Skin of body (tissue), 2 donors: Measurements from ENCODE around the gene SLC22A23. TPM values are rescaled to one million over a fixed set of nuclear protein-coding genes. Genes with fewer than 3 reads are reported as not detected.

Source experiments
- DNase-seq: peaks from one replicate; lab custom pipeline; 2025; lab: John Stamatoyannopoulos, UW
- total RNA-seq: library from RNA; depleted of rRNA; stranded (reverse); fragments of >200 nt; gene quantifications from one replicate; pipeline ENCODE4 v1.2.3, GENCODE V29; 2014

The SLC22A23 gene
- total RNA-seq, 1 donor from 2014 or later, result 11.8 TPM

GRCh38 chr6:3356056-3356823 is 100.6 kb downstream of the SLC22A23 start:
- peak; percentile 67 for DNase-seq

GRCh38 chr6:3355358-3356055 is 101.3 kb downstream of the SLC22A23 start:
- DNase-seq, result peak; percentile 65

GRCh38 chr6:3355011-3355357 is 101.9 kb downstream of the SLC22A23 start:
- no peak for DNase-seq

GRCh38 chr6:3353939-3354338 is 102.9 kb downstream of the SLC22A23 start:
- DNase-seq, result no peak

GRCh38 chr6:3353213-3353903 is 103.5 kb downstream of the SLC22A23 start:
- DNase-seq, result no peak

GRCh38 chr6:3352678-3353077 is 104.2 kb downstream of the SLC22A23 start:
- no peak for DNase-seq

GRCh38 chr6:3351829-3352524 is 104.9 kb downstream of the SLC22A23 start:
- no peak for DNase-seq

GRCh38 chr6:3351105-3351676 is 105.7 kb downstream of the SLC22A23 start:
- DNase-seq, result no peak

GRCh38 chr6:3350252-3350796 is 106.5 kb downstream of the SLC22A23 start:
- no peak for DNase-seq

- DNase-seq, result no peak
These were observed 107.2 kb downstream of the SLC22A23 start for GRCh38 chr6:3349388-3350251.

- no peak for DNase-seq
These were observed 108.0 kb downstream of the SLC22A23 start for GRCh38 chr6:3348821-3349220.

- no peak for DNase-seq
These were observed 109.0 kb downstream of the SLC22A23 start for GRCh38 chr6:3347826-3348225.

- no peak for DNase-seq
These were observed 109.6 kb downstream of the SLC22A23 start for GRCh38 chr6:3347247-3347646.

GRCh38 chr6:3346476-3346875 is 110.4 kb downstream of the SLC22A23 start:
- no peak for DNase-seq

GRCh38 chr6:3345836-3346235 is 111.0 kb downstream of the SLC22A23 start:
- no peak for DNase-seq

- DNase-seq, result no peak
These were observed 113.6 kb downstream of the SLC22A23 start for GRCh38 chr6:3343089-3343883.

GRCh38 chr6:3341467-3341866 is 115.4 kb downstream of the SLC22A23 start:
- peak; percentile 11 for DNase-seq

GRCh38 chr6:3340894-3341293 is 116.0 kb downstream of the SLC22A23 start:
- DNase-seq, result peak; percentile 34

- peak; percentile 38 for DNase-seq
These were observed 116.5 kb downstream of the SLC22A23 start for GRCh38 chr6:3340358-3340802.
